CD4-positive, alpha-beta T cell treated with Interferon alpha-2 for 1 hour (primary cell): ENCODE measurements around the gene GALNT10.
A peak's percentile ranks its signal among the peaks of the same experiment; 100 is the strongest.

Experiments
- DNase-seq, 2 donors: peaks; one replicate each; pipeline ENCODE4 v3.0.0-alpha.2; 2020 to 2022

The GALNT10 gene

GRCh38 chr5:154412316-154412715 lies 221.8 kb downstream of the GALNT10 start:
- DNase-seq = no peak

DNA sequence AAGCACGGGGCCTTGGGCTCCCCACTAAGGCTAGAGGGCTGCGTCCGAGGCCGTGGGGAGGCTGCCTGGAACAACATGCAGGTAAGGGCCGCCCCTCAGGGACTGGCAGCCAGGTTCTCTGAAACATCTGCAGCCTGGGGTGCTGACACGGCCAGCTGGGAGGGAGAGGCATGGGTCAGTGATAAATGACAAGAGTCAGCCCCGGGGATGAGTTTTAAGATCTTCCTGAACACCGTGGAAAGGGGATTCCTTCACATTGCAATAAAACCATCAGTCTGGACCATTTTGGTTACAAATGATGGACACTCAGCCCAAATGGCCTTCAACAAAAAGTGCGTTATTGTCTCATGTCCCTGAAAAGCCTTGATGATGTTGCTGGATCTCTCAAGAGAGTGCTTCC lies 222.4 kb downstream of the GALNT10 start:
- DNase-seq = no peak

DNA sequence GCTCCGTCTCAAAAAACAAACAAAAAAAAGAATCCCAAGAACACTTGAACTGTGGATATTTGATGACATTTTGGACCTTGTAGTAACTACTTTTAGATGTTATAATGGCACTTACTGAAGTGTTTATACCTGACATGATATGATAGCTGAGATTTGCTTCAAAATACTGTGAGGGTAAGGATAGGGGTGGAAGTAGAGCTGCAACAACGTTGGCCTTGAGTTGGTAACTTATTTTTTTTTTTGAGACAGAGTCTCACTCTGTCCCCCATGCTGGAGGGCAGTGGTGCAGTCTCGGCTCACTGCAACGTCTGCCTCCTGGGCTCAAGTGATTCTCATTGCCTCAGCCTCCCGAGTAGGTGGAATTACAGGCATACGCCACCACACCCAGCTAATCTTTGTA lies 224.6 kb downstream of the GALNT10 start:
- DNase-seq = no peak

DNA sequence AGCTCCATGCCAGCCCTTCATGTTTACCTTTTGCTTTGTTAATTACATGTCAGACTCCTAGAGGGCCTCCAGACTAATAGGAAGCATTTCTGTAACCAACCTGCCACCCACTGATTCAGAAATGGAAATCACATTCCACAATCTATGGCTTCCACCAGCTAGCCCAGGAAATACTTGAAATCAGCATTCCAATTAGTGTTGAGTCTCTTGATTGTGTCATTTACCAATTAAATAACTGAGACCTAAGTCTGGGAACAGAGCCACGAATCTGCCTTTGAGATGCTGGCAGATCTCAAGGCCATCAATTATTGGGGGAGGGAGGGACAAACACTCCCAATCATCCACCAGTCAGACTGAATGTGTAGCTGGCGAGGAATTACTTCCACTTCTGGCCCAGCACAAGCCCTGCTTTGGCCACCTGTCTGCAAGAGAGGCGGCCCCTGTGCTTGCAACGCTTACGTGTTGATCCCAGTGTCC lies 227.8 kb downstream of the GALNT10 start:
- DNase-seq = no peak

DNA sequence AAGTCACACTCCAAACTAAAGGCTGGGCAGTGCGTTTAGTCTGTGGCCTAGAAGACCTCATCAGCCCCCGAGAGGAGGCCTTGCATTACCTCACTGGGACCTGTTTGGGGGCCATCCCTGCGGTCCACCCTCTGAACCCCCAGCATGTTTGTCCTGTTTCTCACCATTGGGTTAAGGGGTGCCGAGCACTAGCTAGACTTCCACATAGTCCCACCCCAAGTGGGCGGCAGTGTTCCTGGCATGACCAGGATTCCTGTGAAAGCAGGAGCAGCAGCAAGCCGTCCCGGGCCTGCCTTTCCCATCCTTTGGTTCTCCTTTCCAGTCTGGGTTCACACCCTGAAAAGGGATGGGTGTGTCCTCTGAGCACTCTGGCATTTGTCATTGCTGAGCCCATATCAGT lies 228.7 kb downstream of the GALNT10 start:
- DNase-seq = no peak

DNA sequence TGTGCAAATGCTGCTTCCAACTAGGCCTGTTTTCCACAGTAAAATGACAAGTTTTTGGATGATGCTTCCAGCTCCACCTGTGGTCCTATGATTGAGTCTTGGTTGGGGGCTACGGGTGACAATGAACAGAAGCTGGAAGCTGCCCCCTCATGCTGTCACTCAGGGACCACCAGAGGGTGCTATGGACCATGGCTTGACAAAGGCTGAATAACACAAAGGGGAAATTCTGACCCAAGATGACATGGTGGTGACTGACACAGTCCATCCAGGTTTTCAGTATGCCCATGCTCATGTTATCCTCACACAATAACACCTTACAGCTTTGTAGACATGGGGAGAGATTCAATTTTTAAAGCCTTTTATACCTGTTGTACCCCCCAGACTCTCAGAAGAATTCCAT lies 231.3 kb downstream of the GALNT10 start:
- DNase-seq = peak in 1 of 2 donors; percentile 21

DNA sequence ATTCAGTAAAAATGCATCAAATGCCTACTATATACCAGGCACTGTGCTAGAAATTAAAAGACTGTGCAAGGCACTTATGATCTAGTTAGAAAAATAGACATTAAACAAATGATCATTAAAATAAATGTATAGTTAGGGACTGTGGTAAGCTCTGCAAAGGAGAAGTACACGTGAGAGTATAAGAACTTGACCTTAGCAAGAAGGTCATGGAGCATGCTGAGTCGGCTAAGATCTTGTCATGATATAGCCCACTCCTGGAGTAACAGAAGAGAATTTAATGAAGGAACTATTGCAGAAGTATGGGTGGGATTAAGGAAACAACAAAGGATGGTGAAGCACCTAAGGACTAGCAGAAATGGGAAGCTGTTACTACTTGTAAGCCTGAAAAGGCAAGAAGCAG lies 231.8 kb downstream of the GALNT10 start:
- DNase-seq = no peak

DNA sequence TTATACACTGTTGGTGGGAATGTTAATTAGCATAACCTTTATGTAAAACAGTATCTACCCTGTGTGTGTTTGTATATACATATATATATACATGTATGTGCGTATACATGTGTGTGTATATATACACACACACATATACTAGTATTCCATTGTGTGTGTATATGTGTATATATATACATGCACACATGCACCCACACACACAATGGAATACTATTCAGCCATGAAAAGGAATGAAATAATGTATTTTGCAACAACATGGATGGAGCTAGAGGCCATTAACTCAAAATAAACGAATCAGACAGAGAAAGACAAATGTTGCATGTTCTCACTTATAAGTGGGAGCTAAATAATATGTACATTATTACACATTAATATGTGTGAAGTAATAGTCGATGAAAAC lies 237.7 kb downstream of the GALNT10 start:
- no peak for DNase-seq

- no peak for DNase-seq
These were observed 238.8 kb downstream of the GALNT10 start for GRCh38 chr5:154429341-154429740.

GRCh38 chr5:154430466-154430865 lies 239.9 kb downstream of the GALNT10 start:
- no peak for DNase-seq

DNA sequence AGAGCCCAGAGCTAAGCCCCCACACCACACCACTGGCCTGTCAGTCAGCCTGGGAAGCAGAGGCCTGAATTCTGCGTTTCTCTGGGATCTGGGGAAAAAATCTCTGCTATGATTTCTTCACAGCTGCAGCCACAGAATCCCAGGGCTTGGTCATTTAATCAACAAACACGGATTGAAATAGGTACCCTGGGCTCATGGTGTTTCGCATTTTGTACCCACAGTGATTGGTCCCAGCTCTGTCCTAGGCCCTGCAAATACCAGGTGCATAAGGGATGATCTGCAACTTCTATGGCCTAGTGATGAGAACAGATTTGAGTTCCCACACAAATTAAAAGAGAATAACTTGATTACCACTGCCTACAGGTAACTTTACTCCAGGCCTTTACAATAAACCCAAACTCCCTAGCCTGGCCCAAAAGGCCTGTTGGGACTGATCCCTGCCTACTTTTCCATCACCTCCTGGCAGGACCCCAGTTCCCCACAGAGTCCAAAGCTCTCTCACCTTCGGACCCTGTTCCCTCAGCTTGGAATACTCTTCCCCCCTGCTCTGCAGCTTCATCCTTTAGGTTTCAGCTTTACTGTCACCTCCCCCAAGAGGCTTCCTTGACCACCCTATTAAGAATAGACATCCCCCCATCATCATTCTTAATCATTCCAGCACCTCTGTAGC lies 240.6 kb downstream of the GALNT10 start:
- DNase-seq = no peak

DNA sequence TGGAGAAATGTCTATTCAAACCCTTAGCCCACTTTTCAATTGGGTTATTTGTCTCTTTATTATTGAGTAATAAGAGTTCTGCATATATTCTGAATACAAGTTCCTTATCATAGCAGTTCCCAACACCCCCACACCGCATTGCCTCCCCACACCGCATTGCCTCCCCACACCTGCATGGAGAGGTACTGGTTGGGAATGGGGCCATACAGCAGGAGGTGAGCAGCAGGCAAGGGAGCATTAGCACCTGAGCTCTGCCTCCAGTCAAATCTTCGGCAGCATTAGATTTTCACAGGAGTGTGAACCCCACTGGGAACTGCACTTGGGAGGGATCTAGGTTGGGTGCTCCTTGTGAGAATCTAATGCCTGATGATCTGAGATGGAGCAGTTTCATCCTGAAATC lies 244.7 kb downstream of the GALNT10 start:
- DNase-seq = no peak

- no peak for DNase-seq
These were observed 246.9 kb downstream of the GALNT10 start for GRCh38 chr5:154437281-154437965.

DNA sequence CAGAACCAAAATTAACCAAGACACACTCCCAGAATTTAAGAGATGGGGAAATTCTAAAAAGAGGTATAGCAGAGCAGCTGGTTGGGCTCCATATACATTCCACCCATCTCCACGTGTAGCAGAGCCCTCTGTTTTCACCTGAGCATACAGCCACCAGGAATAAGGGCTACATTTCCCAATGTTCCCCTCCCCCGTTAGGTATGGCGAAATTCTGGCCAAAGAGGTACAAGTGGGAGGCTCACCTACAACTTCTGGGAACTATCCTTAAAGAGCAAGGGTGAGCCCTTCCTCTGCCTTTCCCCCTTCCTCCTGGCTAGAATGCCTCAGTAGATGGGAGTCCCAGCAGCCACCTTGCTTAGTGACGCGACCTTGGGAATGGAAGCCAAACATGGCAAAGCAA lies 250.0 kb downstream of the GALNT10 start:
- DNase-seq = no peak

DNA sequence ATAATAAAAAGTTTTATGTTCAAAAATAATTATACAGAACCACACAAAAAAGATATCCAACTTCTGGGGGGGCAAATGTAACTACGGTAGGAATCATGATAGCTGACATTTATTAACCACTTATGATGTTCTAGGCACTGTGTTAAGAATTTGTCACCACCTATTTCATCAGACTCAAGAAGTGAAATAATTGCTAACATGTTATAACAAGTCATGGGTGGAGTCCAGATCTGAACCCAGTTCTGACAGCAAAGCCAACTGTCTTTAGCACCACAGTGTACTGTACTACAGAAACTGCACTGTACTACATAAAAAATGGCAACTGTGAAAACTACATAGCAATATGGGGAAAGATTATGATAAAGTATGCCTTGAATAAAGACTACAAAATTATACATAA lies 252.3 kb downstream of the GALNT10 start:
- no peak for DNase-seq

- DNase-seq = peak in 1 of 2 donors; percentile 5
These were observed 254.3 kb downstream of the GALNT10 start for GRCh38 chr5:154444556-154445421.

GRCh38 chr5:154445422-154446194 lies 255.1 kb downstream of the GALNT10 start, which contains the start of gene SAP30L:
SAP30L (plus strand) TSS chr5:154445997; CDS start chr5:154446605, 608 bp downstream.
- peak; percentile 93 to 96 for DNase-seq

DNA sequence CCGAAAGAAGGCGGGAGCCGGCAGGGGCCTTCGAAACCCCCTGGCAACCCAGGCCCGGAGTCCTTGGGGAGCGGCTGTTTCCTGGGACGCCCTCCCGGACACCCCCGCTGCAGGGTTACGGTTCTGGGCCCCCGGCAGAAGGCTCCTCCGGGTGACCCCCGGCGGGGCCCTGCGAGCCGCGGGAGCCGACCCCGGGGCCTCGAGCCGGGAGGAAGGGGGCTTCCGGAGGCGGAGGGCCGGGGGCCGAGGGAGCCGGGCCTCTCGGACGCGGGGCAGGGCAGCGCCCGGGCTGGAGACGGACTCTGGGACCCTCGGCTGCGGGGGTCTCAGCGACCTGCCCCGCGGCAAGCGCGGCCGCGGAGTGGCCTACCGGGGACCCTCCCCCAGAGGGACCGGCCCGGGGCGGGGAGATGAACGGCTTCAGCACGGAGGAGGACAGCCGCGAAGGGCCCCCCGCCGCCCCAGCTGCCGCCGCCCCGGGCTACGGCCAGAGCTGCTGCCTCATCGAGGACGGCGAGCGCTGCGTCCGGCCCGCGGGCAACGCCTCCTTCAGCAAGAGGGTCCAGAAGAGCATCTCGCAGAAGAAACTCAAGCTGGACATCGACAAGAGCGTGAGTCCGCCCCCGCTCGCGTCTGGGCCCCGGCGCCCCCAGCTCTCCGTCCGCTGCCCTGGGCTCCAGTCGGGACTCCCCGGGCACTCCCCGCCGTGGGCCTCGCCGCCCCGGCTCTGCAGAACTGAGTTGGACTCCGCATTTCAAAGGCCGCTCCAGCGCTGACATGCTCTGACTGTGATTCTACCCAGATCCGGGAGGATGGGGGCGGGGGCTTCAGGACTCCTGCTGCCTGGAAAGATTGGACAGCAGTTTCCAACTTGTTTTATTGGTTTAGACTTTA lies 255.9 kb downstream of the GALNT10 start:
- peak; percentile 2 to 42 for DNase-seq

GRCh38 chr5:154447089-154447725 lies 256.7 kb downstream of the GALNT10 start:
- DNase-seq = peak in 1 of 2 donors; percentile 30

DNA sequence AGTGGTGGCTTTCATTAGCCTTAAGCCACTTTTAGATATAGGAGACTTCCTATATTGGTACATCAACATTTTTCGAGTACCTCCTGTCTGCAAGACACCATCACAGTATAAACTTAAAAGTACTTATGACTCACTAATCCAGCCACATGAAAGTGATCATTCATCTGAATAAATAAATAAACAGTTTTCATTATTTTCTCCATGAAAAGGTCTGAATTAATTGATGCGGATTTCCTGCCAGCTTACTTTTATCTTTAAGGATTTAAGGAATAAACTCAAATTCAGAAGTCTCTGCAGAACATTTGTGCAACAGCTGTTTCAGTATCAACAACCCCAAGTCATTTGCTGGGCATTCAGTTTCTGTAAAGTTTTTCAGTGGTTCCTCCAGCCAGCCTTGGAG lies 259.3 kb downstream of the GALNT10 start:
- DNase-seq = no peak

DNA sequence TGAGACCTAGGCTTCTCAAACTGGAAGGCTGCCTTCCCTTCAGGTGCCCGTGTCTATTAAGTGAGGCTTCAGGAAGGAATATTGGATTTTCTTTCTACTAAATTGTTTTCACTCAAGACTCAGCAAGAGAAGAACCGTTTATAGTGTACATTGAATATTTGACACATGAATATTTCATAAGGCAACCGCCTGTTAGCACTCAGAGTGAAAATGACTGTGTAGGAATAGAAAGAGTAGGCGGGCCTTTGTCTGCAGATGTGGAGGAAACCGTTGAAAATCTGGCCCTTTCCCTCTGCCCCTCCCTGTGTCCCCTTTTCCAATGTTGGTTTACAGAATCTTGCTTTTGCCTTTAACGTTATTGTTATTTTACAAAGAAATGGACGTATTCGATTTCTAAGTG lies 261.4 kb downstream of the GALNT10 start:
- DNase-seq = no peak
